ENCODE results near the gene PC. TPM values are rescaled to one million over a fixed set of nuclear protein-coding genes. Genes with fewer than 3 reads are reported as not detected.

PC gene
- total and polyA plus RNA-seq, 9 of the 15 experiments (the other 6 are each of a cell fraction or from before 2014, with no cell fraction given), result 0.94 to 38.0 (median 8.7) TPM

DNA sequence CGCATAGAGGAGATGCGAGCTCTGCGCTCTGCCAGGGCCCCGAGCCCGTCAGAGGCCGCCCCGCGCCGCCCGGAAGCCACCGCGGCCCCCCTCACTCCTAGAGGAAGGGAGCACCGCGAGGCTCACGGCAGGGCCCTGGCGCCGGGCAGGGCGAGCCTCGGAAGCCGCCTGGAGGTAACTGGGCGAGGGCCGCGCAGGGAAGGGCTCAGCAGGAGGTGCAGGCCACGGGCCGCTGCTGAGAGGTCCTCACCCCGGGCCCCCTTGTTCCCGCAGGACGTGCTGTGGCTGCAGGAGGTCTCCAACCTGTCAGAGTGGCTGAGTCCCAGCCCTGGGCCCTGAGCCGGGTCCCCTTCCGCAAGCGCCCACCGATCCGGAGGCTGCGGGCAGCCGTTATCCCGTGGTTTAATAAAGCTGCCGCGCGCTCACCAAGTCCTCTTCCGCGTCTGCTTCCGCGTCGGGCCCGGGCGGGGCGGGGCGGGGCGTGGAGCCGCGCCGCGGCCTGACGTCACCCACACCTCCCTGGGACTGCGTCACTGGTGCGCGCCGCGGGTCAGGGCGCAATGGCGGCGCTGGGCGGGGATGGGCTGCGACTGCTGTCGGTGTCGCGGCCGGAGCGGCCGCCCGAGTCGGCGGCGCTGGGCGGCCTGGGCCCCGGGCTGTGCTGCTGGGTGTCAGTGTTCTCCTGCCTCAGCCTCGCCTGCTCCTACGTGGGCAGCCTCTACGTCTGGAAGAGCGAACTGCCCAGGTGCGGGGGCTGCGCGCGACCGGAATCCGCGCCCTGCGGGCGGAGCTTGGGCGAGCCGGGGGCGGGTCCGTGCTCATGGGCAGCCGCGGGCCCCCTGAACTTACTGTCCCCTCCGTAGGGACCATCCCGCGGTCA is 115.0 kb downstream of the PC start, which contains the start of gene RCE1 (continued):
- TF ChIP-seq TRIM24 (IDR thresholded peaks at IDR 0.05), result no peak
- TF ChIP-seq, protein P1, sequence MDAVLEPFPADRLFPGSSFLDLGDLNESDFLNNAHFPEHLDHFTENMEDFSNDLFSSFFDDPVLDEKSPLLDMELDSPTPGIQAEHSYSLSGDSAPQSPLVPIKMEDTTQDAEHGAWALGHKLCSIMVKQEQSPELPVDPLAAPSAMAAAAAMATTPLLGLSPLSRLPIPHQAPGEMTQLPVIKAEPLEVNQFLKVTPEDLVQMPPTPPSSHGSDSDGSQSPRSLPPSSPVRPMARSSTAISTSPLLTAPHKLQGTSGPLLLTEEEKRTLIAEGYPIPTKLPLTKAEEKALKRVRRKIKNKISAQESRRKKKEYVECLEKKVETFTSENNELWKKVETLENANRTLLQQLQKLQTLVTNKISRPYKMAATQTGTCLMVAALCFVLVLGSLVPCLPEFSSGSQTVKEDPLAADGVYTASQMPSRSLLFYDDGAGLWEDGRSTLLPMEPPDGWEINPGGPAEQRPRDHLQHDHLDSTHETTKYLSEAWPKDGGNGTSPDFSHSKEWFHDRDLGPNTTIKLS (IDR thresholded peaks at IDR 0.05; ENCODE audit: borderline replicate concordance, low read depth), result peak; percentile 56; the same call in 1 of the 2 replicates
- 0 out of 2 replicates have a peak, but pooled peaks have one; percentile 50 for TF ChIP-seq ZNF282 (CRISPR knock-in tag; IDR thresholded peaks at IDR 0.05)
- peak; percentile 75 for TF ChIP-seq PHF20 (IDR thresholded peaks at IDR 0.05; ENCODE audit: partially characterized antibody)
- no peak for TF ChIP-seq SP2 (IDR thresholded peaks at IDR 0.05; ENCODE audit: extremely low read depth, low read depth, low read length, poor library complexity, severe bottlenecking)
- no peak for TF ChIP-seq TCFL5 (CRISPR knock-in tag; conservative IDR thresholded peaks at IDR 0.05)
- peak; percentile 77 for TF ChIP-seq PML (IDR thresholded peaks at IDR 0.05; ENCODE audit: low read length)
- TF ChIP-seq KHSRP (IDR thresholded peaks at IDR 0.05), result no peak
- peak; percentile 16; the same call in 1 of the 2 replicates for TF ChIP-seq MYNN (IDR thresholded peaks at IDR 0.05)
- TF ChIP-seq MYNN (CRISPR knock-in tag; IDR thresholded peaks at IDR 0.05), result no peak
- no peak for TF ChIP-seq RBM34 (IDR thresholded peaks at IDR 0.05; ENCODE audit: borderline replicate concordance, insufficient read depth, low read length)
- peak; percentile 57; the same call in 1 of the 2 replicates for TF ChIP-seq KLF13 (tag; IDR thresholded peaks at IDR 0.05; ENCODE audit: borderline replicate concordance, low read depth)
- peak; percentile 19; the same call in 1 of the 2 replicates for TF ChIP-seq NFIC (IDR thresholded peaks at IDR 0.05)
- TF ChIP-seq SMARCA4 (IDR thresholded peaks at IDR 0.05), result no peak
- peak; percentile 87 for TF ChIP-seq KDM5B (IDR thresholded peaks at IDR 0.05; ENCODE audit: insufficient replicate concordance, low read depth, low read length)
- peak; percentile 92 for TF ChIP-seq CXXC5 (CRISPR knock-in tag; IDR thresholded peaks at IDR 0.05)
- TF ChIP-seq, protein P2, sequence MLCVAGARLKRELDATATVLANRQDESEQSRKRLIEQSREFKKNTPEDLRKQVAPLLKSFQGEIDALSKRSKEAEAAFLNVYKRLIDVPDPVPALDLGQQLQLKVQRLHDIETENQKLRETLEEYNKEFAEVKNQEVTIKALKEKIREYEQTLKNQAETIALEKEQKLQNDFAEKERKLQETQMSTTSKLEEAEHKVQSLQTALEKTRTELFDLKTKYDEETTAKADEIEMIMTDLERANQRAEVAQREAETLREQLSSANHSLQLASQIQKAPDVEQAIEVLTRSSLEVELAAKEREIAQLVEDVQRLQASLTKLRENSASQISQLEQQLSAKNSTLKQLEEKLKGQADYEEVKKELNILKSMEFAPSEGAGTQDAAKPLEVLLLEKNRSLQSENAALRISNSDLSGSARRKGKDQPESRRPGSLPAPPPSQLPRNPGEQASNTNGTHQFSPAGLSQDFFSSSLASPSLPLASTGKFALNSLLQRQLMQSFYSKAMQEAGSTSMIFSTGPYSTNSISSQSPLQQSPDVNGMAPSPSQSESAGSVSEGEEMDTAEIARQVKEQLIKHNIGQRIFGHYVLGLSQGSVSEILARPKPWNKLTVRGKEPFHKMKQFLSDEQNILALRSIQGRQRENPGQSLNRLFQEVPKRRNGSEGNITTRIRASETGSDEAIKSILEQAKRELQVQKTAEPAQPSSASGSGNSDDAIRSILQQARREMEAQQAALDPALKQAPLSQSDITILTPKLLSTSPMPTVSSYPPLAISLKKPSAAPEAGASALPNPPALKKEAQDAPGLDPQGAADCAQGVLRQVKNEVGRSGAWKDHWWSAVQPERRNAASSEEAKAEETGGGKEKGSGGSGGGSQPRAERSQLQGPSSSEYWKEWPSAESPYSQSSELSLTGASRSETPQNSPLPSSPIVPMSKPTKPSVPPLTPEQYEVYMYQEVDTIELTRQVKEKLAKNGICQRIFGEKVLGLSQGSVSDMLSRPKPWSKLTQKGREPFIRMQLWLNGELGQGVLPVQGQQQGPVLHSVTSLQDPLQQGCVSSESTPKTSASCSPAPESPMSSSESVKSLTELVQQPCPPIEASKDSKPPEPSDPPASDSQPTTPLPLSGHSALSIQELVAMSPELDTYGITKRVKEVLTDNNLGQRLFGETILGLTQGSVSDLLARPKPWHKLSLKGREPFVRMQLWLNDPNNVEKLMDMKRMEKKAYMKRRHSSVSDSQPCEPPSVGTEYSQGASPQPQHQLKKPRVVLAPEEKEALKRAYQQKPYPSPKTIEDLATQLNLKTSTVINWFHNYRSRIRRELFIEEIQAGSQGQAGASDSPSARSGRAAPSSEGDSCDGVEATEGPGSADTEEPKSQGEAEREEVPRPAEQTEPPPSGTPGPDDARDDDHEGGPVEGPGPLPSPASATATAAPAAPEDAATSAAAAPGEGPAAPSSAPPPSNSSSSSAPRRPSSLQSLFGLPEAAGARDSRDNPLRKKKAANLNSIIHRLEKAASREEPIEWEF (CRISPR knock-in tag; IDR thresholded peaks at IDR 0.05), result no peak
- TF ChIP-seq CHD1 (IDR thresholded peaks at IDR 0.05; ENCODE audit: low read length), result peak; percentile 67
- TF ChIP-seq ZNF561 (CRISPR knock-in tag; conservative IDR thresholded peaks at IDR 0.05), result no peak
